ENCODE measurements around the gene COL26A1. TPM values are rescaled to one million over a fixed set of nuclear protein-coding genes. Genes with fewer than 3 reads are reported as not detected.

Gene COL26A1
- total and polyA plus RNA-seq, 2 of the 4 experiments (the other 2 are of a cell fraction) = not detected

DNA sequence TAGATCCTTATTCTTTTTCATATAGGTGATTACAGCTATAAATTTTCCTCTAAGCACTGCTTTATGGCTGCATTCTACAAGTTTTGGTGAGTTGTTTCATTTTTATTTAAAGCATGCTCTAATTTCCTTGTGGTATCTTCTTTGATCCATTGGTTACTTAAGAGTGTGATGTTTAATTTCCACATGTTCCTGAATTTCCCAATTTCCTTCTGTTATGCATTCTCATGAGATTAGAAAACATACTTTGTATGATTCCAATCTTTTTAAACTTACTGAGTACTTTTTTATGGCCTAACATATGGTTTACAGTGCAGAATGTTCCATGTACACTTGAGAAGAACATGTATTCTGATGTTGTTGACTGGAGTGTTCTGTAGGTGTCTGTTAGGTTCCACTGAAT is 213.0 kb downstream of the COL26A1 start:
- intact Hi-C loops (cut with micrococcal nuclease) = no loop called here

More for the DNA sequence above, 213.0 kb downstream of the COL26A1 start:
- no peak for ATAC-seq (ENCODE audit: low read depth)
- no peak overlapping the region for H3K14ac ChIP-seq (replicated peaks; ENCODE audit: low read depth, low read length)
- no peak overlapping the region for H2BK5ac ChIP-seq (ENCODE audit: low read depth, low read length, poor library complexity, severe bottlenecking)
- no peaks in the 10 kb centered on the region for H3K9me1 ChIP-seq (ENCODE audit: insufficient read depth, low read length)
- no peak overlapping the region for H2AK5ac ChIP-seq (ENCODE audit: low read depth, low read length)
- dilution Hi-C loops (cut with HindIII; ENCODE audit: low sequenced_read_pairs, unreplicated experiment) = no loop called here
- H2BK120ac ChIP-seq (ENCODE audit: low read depth, low read length) = no peak overlapping the region
- ChIA-PET POLR2A (ENCODE audit: unreplicated experiment) (no interaction called here), CTCF (no interaction called here)
- no peak overlapping the region for H3K4ac ChIP-seq (ENCODE audit: low read depth, low read length)
- no peaks in the 10 kb centered on the region for H4K20me1 ChIP-seq (ENCODE audit: insufficient read depth, low read length)
- no peak overlapping the region for H3K27ac ChIP-seq (ENCODE audit: insufficient read depth, low read length)
- no peak overlapping the region for H3K4me2 ChIP-seq (ENCODE audit: low read depth, low read length)
- in situ Hi-C loops (cut with MboI; ENCODE audit: low sequenced_read_pairs) = no loop called here
- H3K56ac ChIP-seq (ENCODE audit: extremely low read depth, insufficient read depth, low read length) = no peak overlapping the region
- no peak overlapping the region for H3K9ac ChIP-seq (ENCODE audit: low read depth, low read length)
- no peak overlapping the region for H4K91ac ChIP-seq (ENCODE audit: insufficient read depth, low read depth, low read length)
- H4K8ac ChIP-seq (ENCODE audit: low read depth in 2 of 2, low read length in 2 of 2) = no peak overlapping the region
- H3K79me1 ChIP-seq (ENCODE audit: low read depth in 1 of 2, low read length in 2 of 2) = no peaks in the 10 kb centered on the region
- H2AFZ ChIP-seq (replicated peaks; ENCODE audit: low read length, poor library complexity) = no peak overlapping the region
- no peak overlapping the region for H4K5ac ChIP-seq (ENCODE audit: low read depth, low read length)
- H2BK15ac ChIP-seq (ENCODE audit: low read depth, low read length) = no peak overlapping the region
- H3K36me3 ChIP-seq (ENCODE audit: control insufficient read depth, insufficient read depth, low read length) = no peaks in the 10 kb centered on the region
- no TSS peak for BruUV-seq (replicated peaks)
- TF ChIP-seq POLR2A (IDR thresholded peaks at IDR 0.05; ENCODE audit: low read depth, low read length) (no peak), MXI1 (IDR thresholded peaks at IDR 0.05; ENCODE audit: borderline replicate concordance, low read depth, low read length) (no peak), RCOR1 (IDR thresholded peaks at IDR 0.05; ENCODE audit: insufficient replicate concordance, low read length) (no peak), CHD1 (IDR thresholded peaks at IDR 0.05; ENCODE audit: low read depth, low read length) (no peak), FOS (IDR thresholded peaks at IDR 0.05; ENCODE audit: low read depth, low read length) (no peak), MAFK (IDR thresholded peaks at IDR 0.05; ENCODE audit: low read depth, low read length) (no peak), MAZ (IDR thresholded peaks at IDR 0.05; ENCODE audit: borderline replicate concordance, low read depth, low read length) (no peak), SMC3 (IDR thresholded peaks at IDR 0.05; ENCODE audit: low read depth, low read length) (no peak), CEBPB (IDR thresholded peaks at IDR 0.05; ENCODE audit: low read depth, low read length) (no peak), RAD21 (IDR thresholded peaks at IDR 0.05; ENCODE audit: low read length) (no peak), BHLHE40 (IDR thresholded peaks at IDR 0.05; ENCODE audit: low read depth, low read length) (no peak), RFX5 (IDR thresholded peaks at IDR 0.05; ENCODE audit: low read depth, low read length) (no peak)
- TF ChIP-seq, protein P1, sequence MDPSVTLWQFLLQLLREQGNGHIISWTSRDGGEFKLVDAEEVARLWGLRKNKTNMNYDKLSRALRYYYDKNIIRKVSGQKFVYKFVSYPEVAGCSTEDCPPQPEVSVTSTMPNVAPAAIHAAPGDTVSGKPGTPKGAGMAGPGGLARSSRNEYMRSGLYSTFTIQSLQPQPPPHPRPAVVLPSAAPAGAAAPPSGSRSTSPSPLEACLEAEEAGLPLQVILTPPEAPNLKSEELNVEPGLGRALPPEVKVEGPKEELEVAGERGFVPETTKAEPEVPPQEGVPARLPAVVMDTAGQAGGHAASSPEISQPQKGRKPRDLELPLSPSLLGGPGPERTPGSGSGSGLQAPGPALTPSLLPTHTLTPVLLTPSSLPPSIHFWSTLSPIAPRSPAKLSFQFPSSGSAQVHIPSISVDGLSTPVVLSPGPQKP (IDR thresholded peaks at IDR 0.05; ENCODE audit: borderline replicate concordance, low read depth, low read length) = no peak
- TF ChIP-seq, protein P2, sequence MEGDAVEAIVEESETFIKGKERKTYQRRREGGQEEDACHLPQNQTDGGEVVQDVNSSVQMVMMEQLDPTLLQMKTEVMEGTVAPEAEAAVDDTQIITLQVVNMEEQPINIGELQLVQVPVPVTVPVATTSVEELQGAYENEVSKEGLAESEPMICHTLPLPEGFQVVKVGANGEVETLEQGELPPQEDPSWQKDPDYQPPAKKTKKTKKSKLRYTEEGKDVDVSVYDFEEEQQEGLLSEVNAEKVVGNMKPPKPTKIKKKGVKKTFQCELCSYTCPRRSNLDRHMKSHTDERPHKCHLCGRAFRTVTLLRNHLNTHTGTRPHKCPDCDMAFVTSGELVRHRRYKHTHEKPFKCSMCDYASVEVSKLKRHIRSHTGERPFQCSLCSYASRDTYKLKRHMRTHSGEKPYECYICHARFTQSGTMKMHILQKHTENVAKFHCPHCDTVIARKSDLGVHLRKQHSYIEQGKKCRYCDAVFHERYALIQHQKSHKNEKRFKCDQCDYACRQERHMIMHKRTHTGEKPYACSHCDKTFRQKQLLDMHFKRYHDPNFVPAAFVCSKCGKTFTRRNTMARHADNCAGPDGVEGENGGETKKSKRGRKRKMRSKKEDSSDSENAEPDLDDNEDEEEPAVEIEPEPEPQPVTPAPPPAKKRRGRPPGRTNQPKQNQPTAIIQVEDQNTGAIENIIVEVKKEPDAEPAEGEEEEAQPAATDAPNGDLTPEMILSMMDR (conservative IDR thresholded peaks at IDR 0.05; ENCODE audit: low read depth, low read length) = no peak
- TF ChIP-seq, protein P3, sequence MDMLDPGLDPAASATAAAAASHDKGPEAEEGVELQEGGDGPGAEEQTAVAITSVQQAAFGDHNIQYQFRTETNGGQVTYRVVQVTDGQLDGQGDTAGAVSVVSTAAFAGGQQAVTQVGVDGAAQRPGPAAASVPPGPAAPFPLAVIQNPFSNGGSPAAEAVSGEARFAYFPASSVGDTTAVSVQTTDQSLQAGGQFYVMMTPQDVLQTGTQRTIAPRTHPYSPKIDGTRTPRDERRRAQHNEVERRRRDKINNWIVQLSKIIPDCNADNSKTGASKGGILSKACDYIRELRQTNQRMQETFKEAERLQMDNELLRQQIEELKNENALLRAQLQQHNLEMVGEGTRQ (IDR thresholded peaks at IDR 0.05; ENCODE audit: low read depth, low read length) = no peak
- H3K27me3 ChIP-seq (ENCODE audit: control insufficient read depth, insufficient read depth, low read length) = peaks cover 18% of the 10 kb centered on the region
- H3K23ac ChIP-seq (ENCODE audit: low read depth, low read length) = no peak overlapping the region
- DNase-seq = no peak
- H3K4me3 ChIP-seq (ENCODE audit: insufficient read depth, low read depth, low read length) = no peak overlapping the region
- no peaks in the 10 kb centered on the region for H3K4me1 ChIP-seq (ENCODE audit: control insufficient read depth, insufficient read depth, low read length)
- peaks cover 14% of the 10 kb centered on the region; the same call in 1 of the 2 replicates for H3K9me3 ChIP-seq (ENCODE audit: control insufficient read depth, insufficient read depth, low read length)
- no peak overlapping the region for H3K18ac ChIP-seq (ENCODE audit: low read depth, low read length)
- no peak overlapping the region for H2BK20ac ChIP-seq (ENCODE audit: low read depth, low read length)
- no peak overlapping the region for H2AK9ac ChIP-seq (replicated peaks; ENCODE audit: low read depth, low read length, poor library complexity)
